Measurements from ENCODE around the gene GALNS.

The GALNS gene

DNA sequence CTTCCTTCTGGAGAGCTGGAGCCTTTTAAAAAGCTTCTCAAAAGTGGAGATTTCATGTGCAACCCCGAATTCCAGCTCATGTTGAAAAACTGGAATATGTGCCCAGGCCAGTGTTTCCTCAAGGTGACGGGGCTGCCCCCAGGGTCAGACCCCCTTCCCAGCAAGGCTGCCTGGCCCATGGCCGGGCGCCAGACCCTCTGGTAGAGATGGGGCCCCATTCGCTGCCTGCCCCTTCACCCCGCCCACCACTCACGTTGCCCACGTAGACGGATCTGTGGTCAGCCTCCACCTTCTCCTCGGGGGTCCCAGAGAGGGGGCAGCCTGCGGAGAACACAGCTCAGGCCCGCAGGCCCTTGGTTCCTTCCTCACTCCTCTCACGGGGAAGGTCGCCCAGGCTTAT lies 8.6 kb upstream of the GALNS start:
- H3K4me1 ChIP-seq: no peaks in the 10 kb centered on the region
- no peaks in the 10 kb centered on the region for H3K79me2 ChIP-seq
- no peak overlapping the region for H2AFZ ChIP-seq
- H3K36me3 ChIP-seq (ENCODE audit: control insufficient read depth, insufficient read depth, low read length): no peaks in the 10 kb centered on the region
- H3K9me3 ChIP-seq (ENCODE audit: control insufficient read depth, low read length): no peaks in the 10 kb centered on the region
- no peak overlapping the region for H3K27ac ChIP-seq
- H3K9ac ChIP-seq: no peak overlapping the region
- H3K27me3 ChIP-seq (ENCODE audit: control insufficient read depth, insufficient read depth, low read length): no peaks in the 10 kb centered on the region
- TF ChIP-seq, protein P1, sequence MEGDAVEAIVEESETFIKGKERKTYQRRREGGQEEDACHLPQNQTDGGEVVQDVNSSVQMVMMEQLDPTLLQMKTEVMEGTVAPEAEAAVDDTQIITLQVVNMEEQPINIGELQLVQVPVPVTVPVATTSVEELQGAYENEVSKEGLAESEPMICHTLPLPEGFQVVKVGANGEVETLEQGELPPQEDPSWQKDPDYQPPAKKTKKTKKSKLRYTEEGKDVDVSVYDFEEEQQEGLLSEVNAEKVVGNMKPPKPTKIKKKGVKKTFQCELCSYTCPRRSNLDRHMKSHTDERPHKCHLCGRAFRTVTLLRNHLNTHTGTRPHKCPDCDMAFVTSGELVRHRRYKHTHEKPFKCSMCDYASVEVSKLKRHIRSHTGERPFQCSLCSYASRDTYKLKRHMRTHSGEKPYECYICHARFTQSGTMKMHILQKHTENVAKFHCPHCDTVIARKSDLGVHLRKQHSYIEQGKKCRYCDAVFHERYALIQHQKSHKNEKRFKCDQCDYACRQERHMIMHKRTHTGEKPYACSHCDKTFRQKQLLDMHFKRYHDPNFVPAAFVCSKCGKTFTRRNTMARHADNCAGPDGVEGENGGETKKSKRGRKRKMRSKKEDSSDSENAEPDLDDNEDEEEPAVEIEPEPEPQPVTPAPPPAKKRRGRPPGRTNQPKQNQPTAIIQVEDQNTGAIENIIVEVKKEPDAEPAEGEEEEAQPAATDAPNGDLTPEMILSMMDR (IDR thresholded peaks at IDR 0.05): no peak
- H3K4me2 ChIP-seq (ENCODE audit: low read length): no peak overlapping the region
- H3K4me3 ChIP-seq (ENCODE audit: low read depth, low read length): no peak overlapping the region

DNA sequence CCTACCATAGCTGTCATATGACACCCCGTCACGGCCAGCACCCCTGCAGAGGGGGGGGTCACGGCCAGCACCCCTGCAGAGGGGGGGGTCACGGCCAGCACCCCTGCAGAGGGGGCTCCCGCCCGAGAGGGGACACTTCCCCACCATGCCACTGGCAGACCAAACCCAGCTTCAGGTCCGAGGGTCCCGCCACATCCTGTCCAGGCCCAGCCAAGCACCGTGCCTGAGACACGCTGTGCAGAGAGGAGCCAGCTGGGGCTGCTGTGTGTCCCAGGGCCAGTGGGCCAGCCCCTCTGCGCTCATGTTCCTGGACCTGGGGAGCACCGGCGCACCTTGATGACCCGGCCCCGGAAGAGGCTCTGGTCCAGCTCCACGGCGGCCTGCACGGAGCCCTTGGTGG lies 7.8 kb upstream of the GALNS start:
- Histone ChIP-seq H3K9me3 (ENCODE audit: control insufficient read depth, low read length) (no peaks in the 10 kb centered on the region), H3K4me2 (ENCODE audit: low read length) (no peak overlapping the region), H2AFZ (no peak overlapping the region), H3K27me3 (ENCODE audit: control insufficient read depth, insufficient read depth, low read length) (no peaks in the 10 kb centered on the region), H3K4me3 (ENCODE audit: low read depth, low read length) (no peak overlapping the region), H3K4me1 (no peaks in the 10 kb centered on the region), H3K9ac (no peak overlapping the region), H3K36me3 (ENCODE audit: control insufficient read depth, insufficient read depth, low read length) (no peaks in the 10 kb centered on the region), H3K79me2 (no peaks in the 10 kb centered on the region), H3K27ac (no peak overlapping the region)
- TF ChIP-seq, protein P1 (IDR thresholded peaks at IDR 0.05): no peak

DNA sequence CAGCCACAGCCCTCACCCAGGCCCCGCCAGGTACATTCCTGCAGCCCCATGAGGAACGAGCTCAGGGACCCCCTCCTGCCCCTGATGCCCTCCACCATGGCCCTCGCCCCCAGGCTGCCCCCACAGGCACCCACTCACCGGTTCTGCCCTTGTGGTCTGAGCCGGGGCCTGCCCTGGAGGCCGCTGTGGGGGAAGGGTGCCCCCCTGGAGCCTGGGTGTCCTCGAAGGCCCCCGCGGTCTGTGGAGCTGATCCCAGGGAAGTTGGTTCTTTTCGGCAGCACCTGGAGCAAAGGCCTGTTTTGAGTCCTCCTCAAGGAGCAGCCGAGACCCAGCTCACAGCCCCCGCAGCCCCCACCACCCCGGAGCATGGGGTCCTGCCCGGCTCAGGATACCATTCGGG lies 7.4 kb upstream of the GALNS start:
- H3K27ac ChIP-seq: no peak overlapping the region
- H3K9me3 ChIP-seq (ENCODE audit: control insufficient read depth, low read length): no peaks in the 10 kb centered on the region
- no peaks in the 10 kb centered on the region for H3K36me3 ChIP-seq (ENCODE audit: control insufficient read depth, insufficient read depth, low read length)
- H3K9ac ChIP-seq: no peak overlapping the region
- no peak overlapping the region for H3K4me2 ChIP-seq (ENCODE audit: low read length)
- no peak overlapping the region for H3K4me3 ChIP-seq (ENCODE audit: low read depth, low read length)
- H3K4me1 ChIP-seq: no peaks in the 10 kb centered on the region
- H3K27me3 ChIP-seq (ENCODE audit: control insufficient read depth, insufficient read depth, low read length): no peaks in the 10 kb centered on the region
- no peak overlapping the region for H2AFZ ChIP-seq
- no peaks in the 10 kb centered on the region for H3K79me2 ChIP-seq
- TF ChIP-seq, protein P1 (IDR thresholded peaks at IDR 0.05): no peak

DNA sequence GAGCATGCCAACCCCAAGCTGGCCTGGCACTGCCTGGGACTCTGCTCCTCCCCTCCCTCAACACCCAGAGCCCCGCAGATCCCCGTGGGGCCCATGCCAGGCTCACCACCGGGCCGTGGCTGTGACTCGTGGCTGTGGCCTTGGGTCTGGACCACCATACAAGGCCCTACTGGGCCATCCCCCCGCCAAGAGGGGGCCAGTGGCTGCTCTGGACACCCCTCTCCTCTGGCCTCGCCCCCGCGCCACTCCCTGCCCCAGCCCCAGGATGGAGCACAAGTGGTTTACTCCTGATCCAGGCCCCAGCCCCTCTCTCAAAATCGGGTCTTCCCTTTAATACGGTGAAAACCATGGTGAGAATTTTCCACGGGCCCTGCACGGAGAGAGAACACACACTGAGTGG lies 6.7 kb upstream of the GALNS start:
- Histone ChIP-seq H3K4me1 (no peaks in the 10 kb centered on the region), H3K9me3 (ENCODE audit: control insufficient read depth, low read length) (no peaks in the 10 kb centered on the region), H3K36me3 (ENCODE audit: control insufficient read depth, insufficient read depth, low read length) (no peaks in the 10 kb centered on the region), H3K27ac (no peak overlapping the region), H2AFZ (no peak overlapping the region), H3K79me2 (no peaks in the 10 kb centered on the region), H3K4me2 (ENCODE audit: low read length) (no peak overlapping the region), H3K27me3 (ENCODE audit: control insufficient read depth, insufficient read depth, low read length) (no peaks in the 10 kb centered on the region), H3K4me3 (ENCODE audit: low read depth, low read length) (no peak overlapping the region), H3K9ac (no peak overlapping the region)
- TF ChIP-seq, protein P1 (IDR thresholded peaks at IDR 0.05): no peak

DNA sequence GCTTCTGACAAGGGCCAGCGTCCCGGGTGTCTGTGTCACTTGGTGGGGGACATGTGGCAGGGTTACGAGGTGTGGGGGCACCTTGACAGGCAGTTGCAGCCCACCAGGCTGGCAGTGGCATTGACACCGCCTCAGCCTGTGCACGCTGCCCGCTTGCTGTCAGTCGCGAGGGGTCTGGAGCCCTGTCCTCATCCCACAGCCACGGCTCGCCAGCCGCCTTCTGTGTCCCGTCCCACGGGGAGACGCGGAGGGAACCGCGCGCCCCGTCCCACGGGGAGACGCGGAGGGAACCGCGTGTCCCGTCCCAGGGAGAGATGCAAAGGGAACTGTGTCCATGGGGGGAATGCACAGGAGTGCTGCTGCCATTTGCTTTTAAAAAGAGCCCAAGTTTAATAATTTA lies 6.2 kb upstream of the GALNS start:
- H3K4me2 ChIP-seq (ENCODE audit: low read length): no peak overlapping the region
- no peak overlapping the region for H2AFZ ChIP-seq
- H3K27ac ChIP-seq: no peak overlapping the region
- H3K9ac ChIP-seq: no peak overlapping the region
- TF ChIP-seq, protein P1 (IDR thresholded peaks at IDR 0.05): no peak
- H3K36me3 ChIP-seq (ENCODE audit: control insufficient read depth, insufficient read depth, low read length): no peaks in the 10 kb centered on the region
- no peaks in the 10 kb centered on the region for H3K9me3 ChIP-seq (ENCODE audit: control insufficient read depth, low read length)
- peaks cover 2% of the 10 kb centered on the region for H3K4me1 ChIP-seq
- no peaks in the 10 kb centered on the region for H3K27me3 ChIP-seq (ENCODE audit: control insufficient read depth, insufficient read depth, low read length)
- H3K79me2 ChIP-seq: peaks cover 3% of the 10 kb centered on the region
- H3K4me3 ChIP-seq (ENCODE audit: low read depth, low read length): no peak overlapping the region

All from parathyroid adenoma (tissue), 2 donors.